GM06990 (cell line): ENCODE results near the gene MAN2B2.

Source experiments
- DNase-seq: peaks from one replicate; pipeline ENCODE4 v3.0.0-alpha.2; 2011; ENCODE audit not compliant: insufficient read length; ENCODE audit errors: extremely low read depth
- H3K27me3 ChIP-seq: replicated peaks from 2 replicates; pipeline ENCODE4 v1.6.0; 2011; ENCODE audit warnings: low read length; ENCODE audit not compliant: control insufficient read depth, insufficient read depth
- H3K36me3 ChIP-seq: 2 replicates; pipeline ENCODE4 v1.5.1; 2011; ENCODE audit warnings: low read length; ENCODE audit not compliant: control insufficient read depth, insufficient read depth
- H3K4me3 ChIP-seq: replicated peaks from 2 replicates; pipeline ENCODE4 v1.5.1; 2011; ENCODE audit warnings: low read depth, mild to moderate bottlenecking, control low read depth, low read length
- CTCF ChIP-seq: IDR thresholded peaks from 2 replicates; pipeline ENCODE4 v1.5.1; 2011; ENCODE audit warnings: low read length, control low read depth, mild to moderate bottlenecking, inconsistent platforms; ENCODE audit not compliant: insufficient read depth, poor library complexity, severe bottlenecking

MAN2B2 gene

GRCh38 chr4:6620296-6620695 is 45.3 kb downstream of the MAN2B2 start:
- no peaks in the 10 kb centered on the region for H3K27me3 ChIP-seq
- no peak for DNase-seq
- H3K4me3 ChIP-seq = no peak overlapping the region
- no peak for TF ChIP-seq CTCF
- peaks cover 21% of the 10 kb centered on the region for H3K36me3 ChIP-seq

GRCh38 chr4:6620891-6621555 is 46.0 kb downstream of the MAN2B2 start:
- Histone ChIP-seq H3K27me3 (no peaks in the 10 kb centered on the region), H3K36me3 (peaks cover 20% of the 10 kb centered on the region), H3K4me3 (no peak overlapping the region)
- TF ChIP-seq CTCF = no peak
- DNase-seq = no peak

- no peak for TF ChIP-seq CTCF
- Histone ChIP-seq H3K4me3 (no peak overlapping the region), H3K27me3 (no peaks in the 10 kb centered on the region), H3K36me3 (peaks cover 15% of the 10 kb centered on the region)
- no peak for DNase-seq
Observed at GRCh38 chr4:6621556-6621927, 46.6 kb downstream of the MAN2B2 start.

GRCh38 chr4:6622744-6623143 is 47.8 kb downstream of the MAN2B2 start:
- DNase-seq = no peak
- H3K36me3 ChIP-seq = peaks cover 10% of the 10 kb centered on the region
- no peaks in the 10 kb centered on the region for H3K27me3 ChIP-seq

GRCh38 chr4:6625256-6625655 is 50.3 kb downstream of the MAN2B2 start:
- no peak for TF ChIP-seq CTCF
- H3K4me3 ChIP-seq = no peak overlapping the region
- H3K36me3 ChIP-seq = peaks cover 3% of the 10 kb centered on the region
- H3K27me3 ChIP-seq = no peaks in the 10 kb centered on the region
- DNase-seq = no peak

More at GRCh38 chr4:6622744-6623143, 47.8 kb downstream of the MAN2B2 start:
- no peak for TF ChIP-seq CTCF
- H3K4me3 ChIP-seq = no peak overlapping the region

GRCh38 chr4:6626066-6626465 is 51.1 kb downstream of the MAN2B2 start:
- TF ChIP-seq CTCF = no peak
- Histone ChIP-seq H3K27me3 (no peaks in the 10 kb centered on the region), H3K4me3 (no peak overlapping the region), H3K36me3 (peaks cover under 1% of the 10 kb centered on the region)
- DNase-seq = no peak
